Endothelial cell (in vitro differentiated cells): ENCODE data around the gene RPS6KA2. TPM values are rescaled to one million over a fixed set of nuclear protein-coding genes. Genes with fewer than 3 reads are reported as not detected.

Experiments
- DNase-seq: peaks from one replicate; pipeline ENCODE4 v3.0.0; 2021; ENCODE audit warnings: low spot score
- H3K27ac Mint-ChIP-seq: one replicate; pipeline ENCODE4 v1.8.0; 2021; ENCODE audit warnings: mixed read lengths, inconsistent platforms; ENCODE audit not compliant: unreplicated experiment
- H3K27me3 Mint-ChIP-seq: one replicate; pipeline ENCODE4 v1.8.0; 2021; ENCODE audit warnings: mild to moderate bottlenecking, moderate library complexity, mixed read lengths, inconsistent platforms; ENCODE audit not compliant: unreplicated experiment
- H3K36me3 Mint-ChIP-seq: one replicate; pipeline ENCODE4 v1.8.0; 2021; ENCODE audit warnings: mild to moderate bottlenecking, low read depth, mixed read lengths, inconsistent platforms; ENCODE audit not compliant: unreplicated experiment
- H3K4me1 Mint-ChIP-seq: one replicate; pipeline ENCODE4 v1.8.0; 2021; ENCODE audit warnings: mild to moderate bottlenecking, mixed read lengths, inconsistent platforms; ENCODE audit not compliant: unreplicated experiment
- H3K4me3 Mint-ChIP-seq: one replicate; pipeline ENCODE4 v1.8.0; 2021; ENCODE audit warnings: mild to moderate bottlenecking, mixed read lengths, inconsistent platforms; ENCODE audit not compliant: unreplicated experiment
- H3K9me3 Mint-ChIP-seq: one replicate; pipeline ENCODE4 v1.8.0; 2021; ENCODE audit warnings: mixed read lengths, inconsistent platforms; ENCODE audit not compliant: unreplicated experiment
- CTCF ChIP-seq: fragments of 200-600 bp; sonication (generic); IDR thresholded peaks from one replicate; pipeline ENCODE4 v1.5.0; 2021; ENCODE audit warnings: antibody characterized with exemption; ENCODE audit not compliant: unreplicated experiment
- total RNA-seq: library from RNA; stranded (reverse); fragmentation: NEBNext Ultra II Directional; extraction: Animal tissue kit (Norgen Biotek cat#: 25700); gene quantifications from one replicate; pipeline ENCODE4 v1.2.1, GENCODE V29; 2021; ENCODE audit not compliant: unreplicated experiment

The RPS6KA2 gene
- total RNA-seq, 1 donor from 2014 or later, result 105 TPM

DNA sequence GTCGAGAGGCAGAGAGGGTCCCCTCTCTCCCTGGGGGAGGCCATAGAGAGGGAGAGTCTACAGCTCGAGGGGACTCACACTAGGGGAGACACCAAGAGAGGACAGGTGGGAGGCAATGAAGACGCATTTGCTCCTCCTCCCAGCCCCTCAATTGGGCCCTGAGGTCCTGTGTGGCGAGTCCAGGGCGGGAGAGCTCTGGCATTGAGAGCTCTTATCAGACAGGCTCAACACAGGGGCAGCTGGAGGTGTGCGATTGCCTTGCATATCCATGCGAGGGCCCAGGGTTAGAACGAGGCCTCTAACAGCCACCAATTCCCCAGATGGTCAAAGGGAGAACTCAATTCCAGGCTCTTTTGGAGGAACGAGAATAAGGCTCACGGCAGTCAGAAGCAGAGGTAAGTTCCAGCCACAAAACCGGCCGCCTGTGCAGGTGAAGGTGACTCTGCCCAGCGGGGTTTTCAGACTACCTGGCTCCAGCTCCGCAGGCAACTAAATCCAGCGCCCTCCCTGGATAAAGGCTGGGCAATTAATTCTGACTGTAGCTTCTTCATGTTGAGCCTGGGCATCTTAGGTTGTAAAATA, 150.3 kb downstream of the RPS6KA2 start:
- DNase-seq, result no peak
- TF ChIP-seq CTCF, result no peak
- no peaks in the 10 kb centered on the region for H3K9me3 Mint-ChIP-seq
- H3K36me3 Mint-ChIP-seq, result peaks cover 57% of the 10 kb centered on the region
- H3K4me3 Mint-ChIP-seq, result no peak overlapping the region
- no peak overlapping the region for H3K27ac Mint-ChIP-seq
- peaks cover 13% of the 10 kb centered on the region for H3K27me3 Mint-ChIP-seq
- H3K4me1 Mint-ChIP-seq, result no peaks in the 10 kb centered on the region

DNA sequence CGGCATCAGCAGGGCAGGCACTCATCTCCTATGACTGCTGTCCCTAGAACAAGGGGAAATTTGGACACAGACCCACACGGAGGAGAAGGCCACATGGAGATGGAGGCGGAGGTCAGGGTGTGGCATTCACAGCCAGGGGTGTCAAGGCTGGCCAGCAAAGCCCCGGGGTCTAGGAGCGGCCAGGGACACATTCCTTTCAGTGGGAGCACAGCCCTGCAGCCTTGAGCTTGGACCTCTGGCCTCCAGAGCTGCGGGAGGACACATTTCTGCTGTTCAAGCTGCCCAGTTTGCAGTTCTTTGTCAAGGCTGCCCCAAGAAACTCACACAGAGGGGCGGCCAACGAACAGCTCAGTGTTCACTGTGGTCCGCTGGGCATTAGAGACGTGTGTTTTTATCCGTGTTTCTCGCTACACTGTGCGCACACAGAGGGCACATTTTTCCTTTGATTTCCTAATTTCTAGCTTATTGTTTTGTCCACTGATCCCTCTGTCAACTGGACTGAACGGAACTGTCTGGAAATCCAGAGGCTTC, 150.9 kb downstream of the RPS6KA2 start:
- no peak overlapping the region for H3K27ac Mint-ChIP-seq
- peak overlapping the region; percentile 27 for H3K4me3 Mint-ChIP-seq
- TF ChIP-seq CTCF, result no peak
- H3K4me1 Mint-ChIP-seq, result no peaks in the 10 kb centered on the region
- peaks cover 62% of the 10 kb centered on the region for H3K36me3 Mint-ChIP-seq
- peaks cover 13% of the 10 kb centered on the region for H3K27me3 Mint-ChIP-seq
- no peaks in the 10 kb centered on the region for H3K9me3 Mint-ChIP-seq
- no peak for DNase-seq

GRCh38 chr6:166474721-166475565, 152.1 kb downstream of the RPS6KA2 start:
- TF ChIP-seq CTCF, result no peak
- Mint-ChIP-seq H3K9me3 (no peaks in the 10 kb centered on the region), H3K27ac (no peak overlapping the region), H3K4me3 (no peak overlapping the region), H3K27me3 (peaks cover 13% of the 10 kb centered on the region), H3K36me3 (peaks cover 61% of the 10 kb centered on the region), H3K4me1 (no peaks in the 10 kb centered on the region)
- DNase-seq, result no peak

DNA sequence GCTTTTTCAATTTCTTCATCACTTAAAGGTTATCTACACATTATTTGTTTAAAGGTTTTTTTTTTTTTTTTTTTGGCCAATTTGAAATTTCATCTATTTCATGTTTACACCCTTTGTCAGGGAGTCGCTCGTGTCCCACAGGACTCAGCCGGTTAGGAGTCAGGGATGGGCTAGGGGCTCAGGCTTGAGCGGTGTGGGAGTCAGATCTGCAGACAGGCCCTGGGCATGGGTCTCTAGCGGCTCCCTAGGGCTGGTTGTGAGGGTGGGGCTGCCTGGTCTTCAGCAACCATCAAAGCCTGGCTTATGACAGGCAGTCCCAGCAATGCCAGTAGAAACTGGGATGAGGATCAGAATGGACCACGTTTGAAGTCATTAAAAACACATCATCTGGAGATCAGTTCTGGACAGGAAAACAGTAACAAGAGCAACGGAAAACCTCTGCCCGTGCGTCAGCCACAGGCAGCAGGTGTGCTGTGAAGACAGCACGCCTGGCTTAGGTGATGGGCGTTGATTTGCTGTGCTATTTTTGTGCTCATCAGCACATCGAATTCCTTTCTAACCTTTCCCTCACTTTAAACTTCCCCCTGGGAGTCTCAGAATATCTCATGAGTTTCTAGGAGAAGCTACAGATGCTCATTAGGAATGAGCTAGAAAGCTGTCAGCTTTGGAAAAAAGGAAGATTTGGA, 153.0 kb downstream of the RPS6KA2 start:
- no peak overlapping the region for H3K4me3 Mint-ChIP-seq
- H3K36me3 Mint-ChIP-seq, result peaks cover 55% of the 10 kb centered on the region
- H3K4me1 Mint-ChIP-seq, result no peaks in the 10 kb centered on the region
- no peak for TF ChIP-seq CTCF
- no peak overlapping the region for H3K27ac Mint-ChIP-seq
- H3K27me3 Mint-ChIP-seq, result peaks cover 10% of the 10 kb centered on the region
- no peaks in the 10 kb centered on the region for H3K9me3 Mint-ChIP-seq
- DNase-seq, result no peak
